Prostate gland (tissue), 2 donors: ENCODE data around the gene DTNB. TPM values are rescaled to one million over a fixed set of nuclear protein-coding genes. Genes with fewer than 3 reads are reported as not detected.

ENCODE experiments used
- DNase-seq: peaks from one replicate; pipeline ENCODE4 v3.0.0-alpha.2; 2019; ENCODE audit warnings: low spot score
- H3K27ac ChIP-seq, 2 donors: fragments of 200-600 bp; sonication (generic); 2 replicates each; pipeline ENCODE4 v1.5.1; 2017 to 2019
- H3K27me3 ChIP-seq: fragments of 200-600 bp; sonication (generic); replicated peaks from 2 replicates; pipeline ENCODE4 v1.5.1; 2019; ENCODE audit not compliant: insufficient read depth
- H3K36me3 ChIP-seq, 2 donors: fragments of 200-600 bp; sonication (generic); 1 replicate in 1 of 2; 2 replicates in 1 of 2; pipeline versions ENCODE4 v1.5.1 to v1.8.1; 2017 to 2019
- H3K4me1 ChIP-seq: fragments of 200-600 bp; sonication (generic); replicated peaks from 2 replicates; pipeline ENCODE4 v1.5.1; 2019
- H3K4me3 ChIP-seq, 2 donors: fragments of 200-600 bp; sonication (generic); 2 replicates each; pipeline ENCODE4 v1.5.1; 2017 to 2019
- H3K9me3 ChIP-seq: fragments of 200-600 bp; sonication (generic); 2 replicates; pipeline ENCODE4 v1.5.1; 2017
- CTCF ChIP-seq, 4 experiments: fragments of 200-600 bp in 2 of 4; fragments of 450-650 bp in 2 of 4; sonication (generic) in 2 of 4; IDR thresholded peaks; 1 replicate in 3 of 4; 2 replicates in 1 of 4; pipeline ENCODE4 v1.5.1; 2016 to 2019; ENCODE audit warnings: antibody characterized with exemption in 4 of 4, mild to moderate bottlenecking in 2 of 4, moderate library complexity in 2 of 4
- POLR2A ChIP-seq: fragments of 450-650 bp; IDR thresholded peaks from one replicate; pipeline ENCODE4 v1.6.1; 2016; ENCODE audit warnings: antibody characterized with exemption, mild to moderate bottlenecking
- POLR2AphosphoS5 ChIP-seq: sonication (generic); formaldehyde crosslinking; IDR thresholded peaks from one replicate; pipeline ENCODE4 v1.6.1; 2017; ENCODE audit warnings: antibody characterized with exemption
- WGBS: methylation state at CpG from one replicate; pipeline ENCODE4 v1.1.5; 2018; 5-methylcytosine and 5-hydroxymethylcytosine counted together
- intact Hi-C: fragments of 100-400 bp; cut with DNase I; formaldehyde crosslinking; loops from one replicate; pipeline ENCODE4 v1.14.2; 2022
- total RNA-seq, 2 donors: library from RNA; depleted of rRNA; stranded (reverse); fragments of >200 nt; gene quantifications; one replicate each; pipeline ENCODE4 v1.1.0, GENCODE V29; 2016

DTNB gene
- total RNA-seq, 2 donors from 2014 or later, result 47.0 to 61.9 TPM

GRCh38 chr2:25332571-25332970 is 340.8 kb downstream of the DTNB start:
- DNase-seq, result no peak
- no peaks in the 10 kb centered on the region for H3K9me3 ChIP-seq
- WGBS, result 48% methylated on average over 9 of the region's 9 CpGs
- intact Hi-C loops, result no loop called here
- TF ChIP-seq POLR2A (no peak), CTCF (IDR thresholded peaks at IDR 0.05) (no peak), POLR2AphosphoS5 (no peak)
- no peaks in the 10 kb centered on the region for H3K36me3 ChIP-seq
- H3K4me3 ChIP-seq, result no peak overlapping the region
- no peaks in the 10 kb centered on the region for H3K27me3 ChIP-seq
- H3K27ac ChIP-seq, result no peak overlapping the region
- H3K4me1 ChIP-seq, result no peaks in the 10 kb centered on the region

- DNase-seq, result no peak
- Histone ChIP-seq H3K36me3 (peaks cover 0 to 1% of the 10 kb centered on the region in 2 donors), H3K4me3 (no peak overlapping the region), H3K27me3 (no peaks in the 10 kb centered on the region), H3K27ac (no peak overlapping the region), H3K4me1 (no peaks in the 10 kb centered on the region), H3K9me3 (no peaks in the 10 kb centered on the region)
- WGBS, result 80% methylated on average over 23 of the region's 23 CpGs
- no peak for TF ChIP-seq CTCF (IDR thresholded peaks at IDR 0.05)
- no peak for TF ChIP-seq POLR2AphosphoS5
- TF ChIP-seq POLR2A, result no peak
- intact Hi-C loops, result no loop called here
These were observed 341.6 kb downstream of the DTNB start for GRCh38 chr2:25331686-25332365.

GRCh38 chr2:25330937-25331336 is 342.4 kb downstream of the DTNB start:
- WGBS, result 81% methylated on average over 4 of the region's 4 CpGs
- Histone ChIP-seq H3K4me1 (no peaks in the 10 kb centered on the region), H3K4me3 (no peak overlapping the region), H3K27ac (no peak overlapping the region), H3K9me3 (no peaks in the 10 kb centered on the region), H3K27me3 (no peaks in the 10 kb centered on the region), H3K36me3 (peaks cover 0 to 2% of the 10 kb centered on the region in 2 donors)
- intact Hi-C loops, result no loop called here
- TF ChIP-seq POLR2AphosphoS5, result no peak
- TF ChIP-seq CTCF (IDR thresholded peaks at IDR 0.05), result no peak
- TF ChIP-seq POLR2A, result no peak
- DNase-seq, result no peak

- TF ChIP-seq POLR2AphosphoS5 (no peak), CTCF (IDR thresholded peaks at IDR 0.05) (no peak), POLR2A (no peak)
- Histone ChIP-seq H3K36me3 (peaks cover 0 to 2% of the 10 kb centered on the region in 2 donors), H3K27me3 (no peaks in the 10 kb centered on the region), H3K4me3 (no peak overlapping the region), H3K4me1 (no peaks in the 10 kb centered on the region), H3K27ac (no peak overlapping the region), H3K9me3 (no peaks in the 10 kb centered on the region)
- 68% methylated on average over 10 of the region's 10 CpGs for WGBS
- DNase-seq, result no peak
- intact Hi-C loops, result no loop called here
These were observed 343.1 kb downstream of the DTNB start for GRCh38 chr2:25330273-25330672.
